Astrocyte of the spinal cord (primary cell): ENCODE measurements around the gene HPCAL1.

Source experiments
- DNase-seq: peaks from one replicate; pipeline ENCODE4 v3.0.0; 2011; ENCODE audit warnings: low read depth, low spot score
- H3K4me3 ChIP-seq: 2 replicates; pipeline ENCODE4 v1.5.1; 2011; ENCODE audit warnings: low read depth, mild to moderate bottlenecking, low read length, moderate library complexity
- CTCF ChIP-seq: IDR thresholded peaks from 2 replicates; pipeline ENCODE4 v1.5.1; 2012; ENCODE audit warnings: low read depth, mild to moderate bottlenecking, low read length, inconsistent platforms
- in situ Hi-C: cut with HindIII; loops from 2 replicates; pipeline ENCODE4 v1.10.0; 2017; ENCODE audit warnings: low sequenced_read_pairs

HPCAL1 gene

DNA sequence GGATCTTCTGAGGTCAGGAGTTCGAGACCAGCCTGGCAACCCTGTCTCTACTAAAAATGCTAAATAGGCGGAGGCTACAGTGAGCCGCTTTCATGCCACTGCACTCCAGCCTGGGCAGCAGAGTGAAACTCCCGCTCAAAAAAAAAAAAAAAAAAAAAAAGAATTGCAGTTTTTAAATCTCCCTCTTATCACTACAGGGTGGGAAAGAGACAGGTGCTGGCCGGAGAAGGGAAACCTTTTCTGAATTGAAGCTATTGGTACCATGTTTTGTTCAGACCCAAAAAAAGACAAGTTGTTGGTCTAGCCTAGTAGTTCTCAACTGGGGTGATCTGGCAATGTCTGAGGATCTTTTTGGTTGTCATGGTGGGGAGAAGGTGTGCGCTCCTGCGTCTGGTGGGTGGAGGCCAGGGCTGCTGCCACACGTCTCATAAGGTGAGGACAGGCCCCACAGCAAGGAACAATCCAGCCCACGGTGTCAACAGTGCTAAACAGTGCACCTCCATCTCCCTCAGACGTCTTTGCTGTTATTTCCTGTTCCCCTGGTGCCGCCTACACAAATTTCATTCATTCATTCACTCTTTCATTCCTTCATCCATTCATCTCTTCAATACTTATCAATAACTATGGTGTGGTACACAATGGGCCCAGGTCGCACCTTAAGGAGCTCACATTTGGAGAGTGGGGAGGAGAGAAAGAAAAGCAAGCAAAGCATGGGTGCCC is 174.2 kb downstream of the HPCAL1 start:
- H3K4me3 ChIP-seq, result no peak overlapping the region
- in situ Hi-C loops, result no loop called here
- no peak for TF ChIP-seq CTCF
- DNase-seq, result no peak
